ENCODE measurements around the gene INAFM2. TPM values are rescaled to one million over a fixed set of nuclear protein-coding genes. Genes with fewer than 3 reads are reported as not detected.

INAFM2 gene
- total and polyA plus RNA-seq, 2 donors (not counting 1 experiment from before 2014, with no cell fraction given): 8.9 to 11.0 TPM

DNA sequence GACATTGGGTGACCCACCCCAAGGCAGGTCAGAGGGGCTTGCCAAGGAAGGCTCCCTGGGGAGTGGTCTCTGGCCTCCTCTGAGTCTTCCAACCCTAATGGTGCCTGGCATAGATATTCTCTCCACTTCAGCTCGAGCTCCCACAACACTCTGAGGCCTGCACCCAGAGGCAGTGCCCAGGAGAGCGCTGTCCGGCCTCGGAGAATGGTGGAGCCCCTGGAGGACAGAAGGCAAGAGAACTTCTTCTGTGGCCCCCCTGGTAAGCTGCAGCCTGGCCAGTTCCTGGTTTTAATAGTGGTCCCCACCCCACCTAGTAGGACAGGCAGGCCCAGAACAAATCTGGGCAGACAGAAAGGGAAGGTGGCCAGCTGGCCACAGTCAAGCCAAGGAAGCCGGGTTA is 41.5 kb downstream of the INAFM2 start:
- H3K4me2 ChIP-seq (ENCODE audit: extremely low read depth, insufficient read depth, low read length): no peak overlapping the region
- no peak overlapping the region for H3K9ac ChIP-seq (ENCODE audit: insufficient read depth, low read length)
- H3K9me3 ChIP-seq (ENCODE audit: control insufficient read depth, insufficient read depth, low read depth, low read length): no peaks in the 10 kb centered on the region
- no peak overlapping the region for H3K4me3 ChIP-seq (replicated peaks in 1 of 4; ENCODE audit: control extremely low read depth in 1 of 4, insufficient read depth in 1 of 4, low read depth in 3 of 4, low read length in 4 of 4)
- H3K27ac ChIP-seq (ENCODE audit: insufficient read depth, low read length): no peak overlapping the region
- no peak overlapping the region for H2AFZ ChIP-seq (ENCODE audit: low read length)
- peaks cover 18% of the 10 kb centered on the region for H3K27me3 ChIP-seq (ENCODE audit: control insufficient read depth, insufficient read depth, low read length)
- H4K20me1 ChIP-seq (ENCODE audit: control insufficient read depth, extremely low read depth, insufficient read depth, low read length): no peaks in the 10 kb centered on the region
- DNase-seq (ENCODE audit: low read depth in 2 of 2): no peak
- no peak for TF ChIP-seq EZH2 (IDR thresholded peaks at IDR 0.05; ENCODE audit: low read length, missing control alignments)
- H3K36me3 ChIP-seq (ENCODE audit: control insufficient read depth, insufficient read depth, low read length): no peaks in the 10 kb centered on the region
- H3K79me2 ChIP-seq (ENCODE audit: control insufficient read depth, insufficient read depth, low read length): no peaks in the 10 kb centered on the region
- H3K4me1 ChIP-seq (ENCODE audit: control insufficient read depth, extremely low read depth, insufficient read depth, low read length): peaks cover 3% of the 10 kb centered on the region

DNA sequence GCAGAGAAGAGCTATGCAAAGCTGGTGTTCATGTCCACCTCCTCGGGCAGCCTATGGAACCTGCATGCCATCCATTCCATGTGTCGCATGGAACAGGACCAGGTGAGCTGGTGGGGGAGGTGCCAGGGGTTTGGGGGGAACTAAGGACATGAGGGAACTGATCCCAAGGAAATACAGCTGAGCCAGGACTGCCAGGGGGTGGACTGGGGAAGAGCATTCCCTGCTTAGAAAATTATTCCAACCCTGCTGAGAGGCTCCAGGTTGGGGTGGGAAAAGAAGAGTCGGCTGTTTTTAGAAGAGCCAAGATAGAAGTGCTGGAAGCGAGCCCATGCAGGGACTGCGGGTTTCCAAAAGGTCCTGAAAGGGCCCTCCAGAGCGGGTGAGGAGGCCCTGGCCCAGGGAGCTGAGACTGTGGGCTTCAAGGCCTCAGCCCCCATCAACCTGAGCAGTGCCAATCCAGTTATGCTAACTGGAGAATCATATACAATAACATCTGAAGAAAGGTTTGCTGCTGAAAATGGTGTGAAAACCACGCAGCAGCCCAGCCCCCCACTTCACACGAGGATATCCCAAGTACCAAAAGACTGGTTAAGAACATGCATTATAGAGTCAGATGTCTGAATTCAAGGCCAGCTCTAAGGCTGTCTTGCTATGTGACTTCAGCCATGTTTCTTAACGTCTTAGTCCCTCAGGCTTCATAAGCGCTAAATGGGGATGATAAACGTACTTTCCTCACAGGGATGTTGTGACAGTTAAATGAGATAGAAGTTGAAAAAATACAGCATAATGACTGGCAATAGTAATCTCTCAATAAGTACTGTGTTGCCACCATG is 42.3 kb downstream of the INAFM2 start:
- H3K4me1 ChIP-seq (ENCODE audit: control insufficient read depth, extremely low read depth, insufficient read depth, low read length): peaks cover 3% of the 10 kb centered on the region
- no peak overlapping the region for H2AFZ ChIP-seq (ENCODE audit: low read length)
- TF ChIP-seq, protein P1, sequence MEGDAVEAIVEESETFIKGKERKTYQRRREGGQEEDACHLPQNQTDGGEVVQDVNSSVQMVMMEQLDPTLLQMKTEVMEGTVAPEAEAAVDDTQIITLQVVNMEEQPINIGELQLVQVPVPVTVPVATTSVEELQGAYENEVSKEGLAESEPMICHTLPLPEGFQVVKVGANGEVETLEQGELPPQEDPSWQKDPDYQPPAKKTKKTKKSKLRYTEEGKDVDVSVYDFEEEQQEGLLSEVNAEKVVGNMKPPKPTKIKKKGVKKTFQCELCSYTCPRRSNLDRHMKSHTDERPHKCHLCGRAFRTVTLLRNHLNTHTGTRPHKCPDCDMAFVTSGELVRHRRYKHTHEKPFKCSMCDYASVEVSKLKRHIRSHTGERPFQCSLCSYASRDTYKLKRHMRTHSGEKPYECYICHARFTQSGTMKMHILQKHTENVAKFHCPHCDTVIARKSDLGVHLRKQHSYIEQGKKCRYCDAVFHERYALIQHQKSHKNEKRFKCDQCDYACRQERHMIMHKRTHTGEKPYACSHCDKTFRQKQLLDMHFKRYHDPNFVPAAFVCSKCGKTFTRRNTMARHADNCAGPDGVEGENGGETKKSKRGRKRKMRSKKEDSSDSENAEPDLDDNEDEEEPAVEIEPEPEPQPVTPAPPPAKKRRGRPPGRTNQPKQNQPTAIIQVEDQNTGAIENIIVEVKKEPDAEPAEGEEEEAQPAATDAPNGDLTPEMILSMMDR (conservative IDR thresholded peaks at IDR 0.05 in 1 of 2, IDR thresholded peaks at IDR 0.05 in 1 of 2; ENCODE audit: low read depth in 1 of 2, low read length in 2 of 2): no peak
- H3K9me3 ChIP-seq (ENCODE audit: control insufficient read depth, insufficient read depth, low read depth, low read length): no peaks in the 10 kb centered on the region
- peaks cover 9% of the 10 kb centered on the region for H3K27me3 ChIP-seq (ENCODE audit: control insufficient read depth, insufficient read depth, low read length)
- H3K4me3 ChIP-seq (replicated peaks in 1 of 4; ENCODE audit: control extremely low read depth in 1 of 4, insufficient read depth in 1 of 4, low read depth in 3 of 4, low read length in 4 of 4): no peak overlapping the region
- no peak for DNase-seq (ENCODE audit: low read depth in 2 of 2)
- H3K4me2 ChIP-seq (ENCODE audit: extremely low read depth, insufficient read depth, low read length): no peak overlapping the region
- H4K20me1 ChIP-seq (ENCODE audit: control insufficient read depth, extremely low read depth, insufficient read depth, low read length): no peaks in the 10 kb centered on the region
- no peak overlapping the region for H3K9ac ChIP-seq (ENCODE audit: insufficient read depth, low read length)
- no peaks in the 10 kb centered on the region for H3K36me3 ChIP-seq (ENCODE audit: control insufficient read depth, insufficient read depth, low read length)
- H3K79me2 ChIP-seq (ENCODE audit: control insufficient read depth, insufficient read depth, low read length): no peaks in the 10 kb centered on the region
- H3K27ac ChIP-seq (ENCODE audit: insufficient read depth, low read length): no peak overlapping the region

GRCh38 chr15:40366457-40367370 is 43.2 kb downstream of the INAFM2 start:
- TF ChIP-seq, protein P1 (conservative IDR thresholded peaks at IDR 0.05 in 1 of 2, IDR thresholded peaks at IDR 0.05 in 1 of 2; ENCODE audit: low read depth in 1 of 2, low read length in 2 of 2): no peak
- TF ChIP-seq EZH2 (IDR thresholded peaks at IDR 0.05; ENCODE audit: low read length, missing control alignments): no peak
- Histone ChIP-seq H3K4me3 (replicated peaks in 1 of 4; ENCODE audit: control extremely low read depth in 1 of 4, insufficient read depth in 1 of 4, low read depth in 3 of 4, low read length in 4 of 4) (no peak overlapping the region), H3K4me2 (ENCODE audit: extremely low read depth, insufficient read depth, low read length) (no peak overlapping the region), H4K20me1 (ENCODE audit: control insufficient read depth, extremely low read depth, insufficient read depth, low read length) (no peaks in the 10 kb centered on the region), H3K9me3 (ENCODE audit: control insufficient read depth, insufficient read depth, low read depth, low read length) (no peaks in the 10 kb centered on the region), H3K36me3 (ENCODE audit: control insufficient read depth, insufficient read depth, low read length) (no peaks in the 10 kb centered on the region), H3K79me2 (ENCODE audit: control insufficient read depth, insufficient read depth, low read length) (no peaks in the 10 kb centered on the region), H3K9ac (ENCODE audit: insufficient read depth, low read length) (no peak overlapping the region), H3K4me1 (ENCODE audit: control insufficient read depth, extremely low read depth, insufficient read depth, low read length) (peaks cover 3% of the 10 kb centered on the region), H3K27ac (ENCODE audit: insufficient read depth, low read length) (no peak overlapping the region), H2AFZ (ENCODE audit: low read length) (no peak overlapping the region), H3K27me3 (ENCODE audit: control insufficient read depth, insufficient read depth, low read length) (peaks cover 9% of the 10 kb centered on the region)
- no peak for DNase-seq (ENCODE audit: low read depth in 2 of 2)
